Measurements from ENCODE around the gene ZDHHC8. TPM values are rescaled to one million over a fixed set of nuclear protein-coding genes. Genes with fewer than 3 reads are reported as not detected.

Gene ZDHHC8
- total RNA-seq, 1 experiment from 2014 or later, result 51.7 TPM

DNA sequence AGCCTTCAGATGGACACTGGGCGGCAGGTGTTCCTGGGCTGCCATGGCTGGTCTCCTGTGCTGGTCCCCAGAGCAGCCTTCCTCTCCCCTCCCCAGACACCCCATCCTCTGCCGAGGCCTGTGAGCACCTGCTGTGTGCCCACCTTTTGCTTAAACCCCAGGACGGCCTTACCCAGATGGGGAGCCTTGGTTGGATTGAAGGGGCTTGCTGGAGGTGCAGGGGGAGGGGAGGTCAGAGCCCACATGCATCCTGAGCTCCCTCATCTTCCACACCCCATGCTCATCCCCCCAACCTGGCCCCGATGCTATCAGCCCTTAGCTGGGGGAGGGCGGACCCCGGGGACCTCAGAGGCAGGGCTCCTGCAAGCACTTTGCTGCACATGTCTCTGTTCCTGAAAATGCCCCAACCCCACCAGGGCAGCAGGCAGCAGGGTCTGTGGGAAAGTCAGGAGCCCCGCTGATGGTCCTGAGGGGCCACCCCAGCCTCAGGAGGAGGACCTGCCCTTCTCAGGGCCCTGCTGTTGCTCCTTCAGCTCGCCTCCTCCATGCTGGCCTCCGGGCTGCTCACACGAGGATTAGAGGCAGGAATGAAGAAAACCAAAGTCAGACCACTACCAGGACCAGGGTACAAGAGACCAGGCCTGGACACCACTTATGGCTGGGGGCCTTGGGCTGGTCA, 60.8 kb downstream of the ZDHHC8 start:
- no peak overlapping the region for H3K56ac ChIP-seq (ENCODE audit: insufficient read length, low read depth, low read length)
- no peak overlapping the region for H3K14ac ChIP-seq (ENCODE audit: insufficient read depth, low read length)
- no peak overlapping the region for H4K8ac ChIP-seq (replicated peaks; ENCODE audit: insufficient read length, low read depth, low read length)
- no peak overlapping the region for H2BK5ac ChIP-seq (ENCODE audit: insufficient read length, low read length)
- no peak overlapping the region for H2AFZ ChIP-seq (ENCODE audit: low read length)
- no peak overlapping the region for H3K27ac ChIP-seq (ENCODE audit: insufficient read length, low read depth, low read length)
- Mint-ChIP-seq H3K27ac (peak overlapping the region in 1 of 3 experiments; percentile 40; a peak in 1 of 7 replicates), H3K9me3 (no peaks in the 10 kb centered on the region), H3K4me3 (no peak overlapping the region), H3K36me3 (ENCODE audit: insufficient read depth in 1 of 3, low read depth in 3 of 3) (no peaks in the 10 kb centered on the region), H3K27me3 (ENCODE audit: low read depth) (no peaks in the 10 kb centered on the region; the same call in 1 of the 2 replicates), H3K4me1 (0 out of 4 replicates have a peak, but pooled peaks cover 0 to 5% of the 10 kb centered on the region in 2 experiments)
- no peak overlapping the region for H3K9ac ChIP-seq (ENCODE audit: extremely low read depth, insufficient read length, low read length)
- H3K27me3 ChIP-seq (ENCODE audit: insufficient read depth, low read length), result no peaks in the 10 kb centered on the region
- no peaks in the 10 kb centered on the region for H3K23me2 ChIP-seq (ENCODE audit: insufficient read length, low read depth, low read length, poor library complexity, severe bottlenecking)
- DNase-seq, result no peak
- no peak overlapping the region for H3K18ac ChIP-seq (ENCODE audit: insufficient read length, low read depth, low read length)
- H3K79me2 ChIP-seq (ENCODE audit: insufficient read depth, low read length), result no peaks in the 10 kb centered on the region
- no peak overlapping the region for H4K5ac ChIP-seq (ENCODE audit: insufficient read length, low read depth, low read length)
- H3K79me1 ChIP-seq (ENCODE audit: insufficient read depth, low read depth, low read length, poor library complexity, severe bottlenecking), result no peaks in the 10 kb centered on the region
- H2AK5ac ChIP-seq (ENCODE audit: insufficient read length, low read length), result no peak overlapping the region
- no peak overlapping the region for H2BK15ac ChIP-seq (ENCODE audit: low read depth, low read length)
- H3T11ph ChIP-seq (ENCODE audit: low read length), result no peak overlapping the region
- no peak overlapping the region for H2BK12ac ChIP-seq (ENCODE audit: insufficient read length, low read depth, low read length)
- no peak overlapping the region for H3K4me2 ChIP-seq (ENCODE audit: insufficient read depth, insufficient read length, low read length)
- no peaks in the 10 kb centered on the region for H4K20me1 ChIP-seq (ENCODE audit: control insufficient read depth, insufficient read depth, insufficient read length)
- H3K4me1 ChIP-seq (ENCODE audit: insufficient read depth, low read length), result no peaks in the 10 kb centered on the region
- no peak overlapping the region for H3K4ac ChIP-seq (ENCODE audit: low read depth, low read length)
- TF ChIP-seq, protein P1, sequence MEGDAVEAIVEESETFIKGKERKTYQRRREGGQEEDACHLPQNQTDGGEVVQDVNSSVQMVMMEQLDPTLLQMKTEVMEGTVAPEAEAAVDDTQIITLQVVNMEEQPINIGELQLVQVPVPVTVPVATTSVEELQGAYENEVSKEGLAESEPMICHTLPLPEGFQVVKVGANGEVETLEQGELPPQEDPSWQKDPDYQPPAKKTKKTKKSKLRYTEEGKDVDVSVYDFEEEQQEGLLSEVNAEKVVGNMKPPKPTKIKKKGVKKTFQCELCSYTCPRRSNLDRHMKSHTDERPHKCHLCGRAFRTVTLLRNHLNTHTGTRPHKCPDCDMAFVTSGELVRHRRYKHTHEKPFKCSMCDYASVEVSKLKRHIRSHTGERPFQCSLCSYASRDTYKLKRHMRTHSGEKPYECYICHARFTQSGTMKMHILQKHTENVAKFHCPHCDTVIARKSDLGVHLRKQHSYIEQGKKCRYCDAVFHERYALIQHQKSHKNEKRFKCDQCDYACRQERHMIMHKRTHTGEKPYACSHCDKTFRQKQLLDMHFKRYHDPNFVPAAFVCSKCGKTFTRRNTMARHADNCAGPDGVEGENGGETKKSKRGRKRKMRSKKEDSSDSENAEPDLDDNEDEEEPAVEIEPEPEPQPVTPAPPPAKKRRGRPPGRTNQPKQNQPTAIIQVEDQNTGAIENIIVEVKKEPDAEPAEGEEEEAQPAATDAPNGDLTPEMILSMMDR (conservative IDR thresholded peaks at IDR 0.05), result no peak
- no peak overlapping the region for H2BK20ac ChIP-seq (ENCODE audit: low read depth, low read length, poor library complexity, severe bottlenecking)
- H2BK120ac ChIP-seq (ENCODE audit: low read depth, low read length, poor library complexity, severe bottlenecking), result no peak overlapping the region
- WGBS (ENCODE audit: extremely low coverage, insufficient read length, low lambda C conversion rate), result no CpG with 5 or more reads among the region's 10 CpGs
- no peaks in the 10 kb centered on the region for H3K9me3 ChIP-seq (ENCODE audit: control insufficient read depth, low read depth, low read length)
- H4K91ac ChIP-seq (ENCODE audit: insufficient read length, low read depth, low read length), result no peak overlapping the region
- no peak overlapping the region for H3K23ac ChIP-seq (ENCODE audit: insufficient read length, low read depth, low read length)
